ENCODE results near the gene SETX. TPM values are rescaled to one million over a fixed set of nuclear protein-coding genes. Genes with fewer than 3 reads are reported as not detected.

Gene SETX
- total RNA-seq, 1 experiment from 2014 or later: 44.3 TPM

DNA sequence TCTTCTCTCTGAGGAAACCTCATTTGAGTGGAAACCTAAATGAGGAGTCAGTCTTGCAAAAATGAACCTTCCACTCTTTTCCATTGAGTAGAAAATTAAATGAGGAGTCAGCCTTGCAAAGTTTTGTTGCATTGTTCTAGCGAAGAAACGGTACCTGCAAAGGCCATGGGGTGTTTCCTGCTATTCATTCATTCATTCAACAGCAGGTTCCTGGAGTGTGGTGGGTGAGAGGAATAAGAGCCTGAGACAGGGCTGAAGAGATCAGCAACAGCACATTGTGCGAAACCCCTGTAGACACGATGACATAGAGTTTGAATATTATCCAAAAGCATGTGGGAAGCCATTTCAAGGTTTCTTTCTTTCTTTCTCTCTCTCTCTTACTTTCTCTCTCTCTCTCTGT, 14.6 kb upstream of the SETX start:
- no peaks in the 10 kb centered on the region; the same call in 1 of the 2 replicates for H3K27me3 Mint-ChIP-seq (ENCODE audit: low read depth)
- WGBS (ENCODE audit: extremely low coverage, insufficient read length, low lambda C conversion rate): no CpG with 5 or more reads among the region's 4 CpGs

More for the DNA sequence above, 14.6 kb upstream of the SETX start:
- Histone ChIP-seq H3K4me2 (ENCODE audit: insufficient read depth, insufficient read length, low read length) (no peak overlapping the region), H2BK5ac (ENCODE audit: insufficient read length, low read length) (no peak overlapping the region), H2BK120ac (ENCODE audit: low read depth, low read length, poor library complexity, severe bottlenecking) (no peak overlapping the region), H3K56ac (ENCODE audit: insufficient read length, low read depth, low read length) (no peak overlapping the region), H3K4me1 (ENCODE audit: insufficient read depth, low read length) (no peaks in the 10 kb centered on the region), H3K14ac (ENCODE audit: insufficient read depth, low read length) (no peak overlapping the region), H3K23ac (ENCODE audit: insufficient read length, low read depth, low read length) (no peak overlapping the region), H3K79me1 (ENCODE audit: insufficient read depth, low read depth, low read length, poor library complexity, severe bottlenecking) (no peaks in the 10 kb centered on the region), H3K23me2 (ENCODE audit: insufficient read length, low read depth, low read length, poor library complexity, severe bottlenecking) (no peaks in the 10 kb centered on the region), H2AFZ (ENCODE audit: low read length) (no peak overlapping the region), H2BK20ac (ENCODE audit: low read depth, low read length, poor library complexity, severe bottlenecking) (no peak overlapping the region), H2AK5ac (ENCODE audit: insufficient read length, low read length) (no peak overlapping the region), H4K8ac (replicated peaks; ENCODE audit: insufficient read length, low read depth, low read length) (no peak overlapping the region), H3K9ac (ENCODE audit: extremely low read depth, insufficient read length, low read length) (no peak overlapping the region), H3K18ac (ENCODE audit: insufficient read length, low read depth, low read length) (no peak overlapping the region), H3K4ac (ENCODE audit: low read depth, low read length) (no peak overlapping the region), H3K27ac (ENCODE audit: insufficient read length, low read depth, low read length) (no peak overlapping the region), H3K9me3 (ENCODE audit: control insufficient read depth, low read depth, low read length) (no peaks in the 10 kb centered on the region), H2BK15ac (ENCODE audit: low read depth, low read length) (no peak overlapping the region), H4K20me1 (ENCODE audit: control insufficient read depth, insufficient read depth, insufficient read length) (no peaks in the 10 kb centered on the region), H3K27me3 (ENCODE audit: insufficient read depth, low read length) (no peaks in the 10 kb centered on the region), H4K91ac (ENCODE audit: insufficient read length, low read depth, low read length) (no peak overlapping the region), H3T11ph (ENCODE audit: low read length) (no peak overlapping the region), H2BK12ac (ENCODE audit: insufficient read length, low read depth, low read length) (no peak overlapping the region), H4K5ac (ENCODE audit: insufficient read length, low read depth, low read length) (no peak overlapping the region), H3K79me2 (ENCODE audit: insufficient read depth, low read length) (no peaks in the 10 kb centered on the region)
- Mint-ChIP-seq H3K4me1 (peaks cover 2 to 3% of the 10 kb centered on the region in 2 experiments; a peak in 2 of 4 replicates), H3K36me3 (ENCODE audit: insufficient read depth in 1 of 3, low read depth in 3 of 3) (no peaks in the 10 kb centered on the region), H3K4me3 (no peak overlapping the region), H3K9me3 (no peaks in the 10 kb centered on the region), H3K27ac (no peak overlapping the region)
- no peak for TF ChIP-seq CTCF (conservative IDR thresholded peaks at IDR 0.05)
- DNase-seq: no peak
